ENCODE results near the gene FAM3D. TPM values are rescaled to one million over a fixed set of nuclear protein-coding genes. Genes with fewer than 3 reads are reported as not detected.
A peak's percentile ranks its signal among the peaks of the same experiment; 100 is the strongest.

Gene FAM3D
- total RNA-seq, 1 experiment from 2014 or later, result 0.32 TPM

DNA sequence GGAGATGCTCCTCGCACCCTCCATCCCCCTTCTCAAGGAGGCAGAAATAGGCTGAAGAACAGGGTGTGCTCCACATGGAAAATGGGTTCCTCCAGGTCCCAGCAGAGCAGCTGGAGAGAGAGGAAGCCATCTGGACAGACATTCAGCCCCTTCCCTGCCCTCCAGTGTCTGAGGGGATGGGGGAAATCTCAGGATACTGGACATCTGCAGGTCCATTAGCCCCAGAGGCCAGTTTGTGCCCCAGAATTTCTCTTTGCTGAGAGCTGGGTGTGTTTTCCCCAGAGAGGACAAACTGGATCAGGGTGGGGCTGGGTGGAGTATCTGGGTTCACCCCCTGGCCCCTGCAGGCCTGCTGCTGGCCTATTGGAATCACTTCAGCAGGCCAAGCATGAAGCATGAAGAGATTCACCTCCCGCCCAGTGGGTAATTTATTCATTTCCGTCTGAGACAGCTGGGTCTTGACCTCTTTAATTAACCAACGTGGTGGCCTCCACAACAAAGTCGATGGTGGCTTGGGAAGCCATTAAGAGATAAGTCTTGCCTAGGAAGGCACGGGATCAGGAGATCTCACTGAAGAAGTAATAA, 4.6 kb downstream of the FAM3D start (continued):
- TF ChIP-seq, protein P1, sequence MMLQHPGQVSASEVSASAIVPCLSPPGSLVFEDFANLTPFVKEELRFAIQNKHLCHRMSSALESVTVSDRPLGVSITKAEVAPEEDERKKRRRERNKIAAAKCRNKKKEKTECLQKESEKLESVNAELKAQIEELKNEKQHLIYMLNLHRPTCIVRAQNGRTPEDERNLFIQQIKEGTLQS (IDR thresholded peaks at IDR 0.05), result no peak

DNA sequence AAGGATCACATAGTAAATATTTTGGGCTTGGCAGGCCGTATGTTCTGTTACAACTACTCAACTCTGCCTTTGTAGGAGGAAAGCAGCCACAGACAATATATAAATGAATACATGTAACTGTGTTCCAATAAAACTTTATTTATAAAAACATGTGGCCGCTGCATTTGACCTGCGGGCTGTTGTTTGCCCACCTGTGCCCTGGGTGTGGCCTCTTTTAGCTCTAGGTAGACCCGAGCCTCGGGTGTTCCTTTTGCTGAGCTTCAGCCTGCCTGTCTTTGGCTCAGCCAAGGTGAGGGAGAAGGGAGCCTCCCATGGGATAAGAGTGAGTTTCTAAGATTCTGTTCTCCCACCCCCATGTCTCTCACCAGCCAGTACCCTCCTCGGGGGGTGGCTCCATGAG, 5.6 kb downstream of the FAM3D start:
- POLR2A ChIA-PET, result no interaction called here
- CTCF ChIA-PET, result no interaction called here
- H3K9ac ChIP-seq (ENCODE audit: low read length), result no peak overlapping the region
- H4K20me1 ChIP-seq (ENCODE audit: insufficient read depth), result no peaks in the 10 kb centered on the region
- ATAC-seq, result no peak
- no peaks in the 10 kb centered on the region for H3K9me2 ChIP-seq (ENCODE audit: insufficient read depth)
- H2AFZ ChIP-seq (ENCODE audit: low read depth, low read length, poor library complexity, severe bottlenecking), result no peak overlapping the region
- no peak overlapping the region for H3K4me2 ChIP-seq (ENCODE audit: low read length)
- RAD21 ChIA-PET (ENCODE audit: low non-redundant PET in 1 of 2, low total read pairs in 2 of 2, uncharacterized antibody in 2 of 2, unreplicated experiment in 2 of 2), result no interaction called here
- no peak overlapping the region for H3K4me3 ChIP-seq (replicated peaks in 1 of 2; ENCODE audit: low read depth in 1 of 2, low read length in 2 of 2)
- H3K4me1 ChIP-seq (ENCODE audit: control insufficient read depth in 1 of 2, insufficient read depth in 2 of 2, low read length in 2 of 2), result peaks cover 0 to 3% of the 10 kb centered on the region in 2 experiments; a peak in 1 of 4 replicates
- TF ChIP-seq SRF (IDR thresholded peaks at IDR 0.05; ENCODE audit: low read depth) (no peak), ZFX (IDR thresholded peaks at IDR 0.05) (no peak), TCF7L2 (IDR thresholded peaks at IDR 0.05; ENCODE audit: borderline replicate concordance, extremely low read depth, insufficient read depth, insufficient read length) (no peak), SIN3A (IDR thresholded peaks at IDR 0.05; ENCODE audit: low read depth) (no peak), POLR2A (IDR thresholded peaks at IDR 0.05; ENCODE audit: borderline replicate concordance, extremely low read depth, insufficient read depth, insufficient read length) (no peak)
- no peaks in the 10 kb centered on the region for H3K9me3 ChIP-seq (ENCODE audit: control insufficient read depth in 1 of 2, insufficient read depth in 1 of 2, low read depth in 1 of 2, low read length in 2 of 2)
- H3K27me3 ChIP-seq (ENCODE audit: insufficient read depth, low read length), result peaks cover 5% of the 10 kb centered on the region; the same call in 1 of the 2 replicates
- no peaks in the 10 kb centered on the region for H3K79me2 ChIP-seq (ENCODE audit: insufficient read depth, low read length)
- H3K27ac ChIP-seq (ENCODE audit: low read depth, low read length), result no peak overlapping the region
- BruUV-seq (replicated peaks), result no TSS peak
- intact Hi-C loops (cut with micrococcal nuclease), result no loop called here
- no peak for DNase-seq (ENCODE audit: low read depth, low spot score)
- no peaks in the 10 kb centered on the region for H3K36me3 ChIP-seq (ENCODE audit: control insufficient read depth in 1 of 2, insufficient read depth in 2 of 2, low read length in 2 of 2)

DNA sequence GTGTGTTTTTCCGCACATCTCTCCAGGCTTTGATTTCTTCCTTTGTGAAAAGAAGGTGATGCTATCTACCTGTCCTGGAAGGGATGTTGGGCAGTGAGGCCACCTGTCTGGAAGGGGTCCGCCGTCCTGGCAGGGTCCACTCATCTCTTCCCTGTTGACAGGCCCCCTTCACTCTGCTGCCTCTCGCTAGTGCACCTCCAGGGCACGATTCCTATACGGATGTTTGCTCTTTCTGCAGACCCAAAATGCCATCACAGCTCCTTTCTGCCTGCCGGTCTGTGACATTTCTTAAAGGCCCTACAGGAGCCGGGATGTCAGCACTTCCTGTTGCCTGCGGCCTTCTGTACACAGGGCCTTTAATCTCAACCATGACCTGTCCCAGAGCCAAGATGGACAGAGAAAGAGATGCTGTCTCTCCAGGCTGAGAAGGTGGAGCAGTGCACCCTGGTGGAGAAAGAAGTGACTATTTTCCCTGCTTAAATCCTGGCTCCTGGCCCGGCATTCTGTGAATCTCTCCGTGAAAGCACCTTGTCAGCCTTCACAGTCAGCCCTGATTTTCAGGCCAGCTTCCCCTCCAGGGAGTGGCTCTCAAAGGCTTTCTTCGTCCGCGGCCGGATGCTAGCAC, 7.4 kb downstream of the FAM3D start:
- intact Hi-C loops (cut with micrococcal nuclease), result loop anchor here (1.0 kb wide), 1 partner anchor 19 kb away; no protein-coding TSS in a partner anchor
- POLR2A ChIA-PET, result no interaction called here

More for the DNA sequence above, 7.4 kb downstream of the FAM3D start:
- Histone ChIP-seq H3K4me3 (replicated peaks in 1 of 2; ENCODE audit: low read depth in 1 of 2, low read length in 2 of 2) (no peak overlapping the region), H3K27me3 (ENCODE audit: insufficient read depth, low read length) (peaks cover 14% of the 10 kb centered on the region; the same call in 1 of the 2 replicates), H3K4me1 (ENCODE audit: control insufficient read depth in 1 of 2, insufficient read depth in 2 of 2, low read length in 2 of 2) (peaks cover 0 to 3% of the 10 kb centered on the region in 2 experiments; a peak in 1 of 4 replicates), H3K9me3 (ENCODE audit: control insufficient read depth in 1 of 2, insufficient read depth in 1 of 2, low read depth in 1 of 2, low read length in 2 of 2) (no peaks in the 10 kb centered on the region), H3K27ac (ENCODE audit: low read depth, low read length) (no peak overlapping the region), H2AFZ (ENCODE audit: low read depth, low read length, poor library complexity, severe bottlenecking) (peak overlapping the region; percentile 93), H3K9me2 (ENCODE audit: insufficient read depth) (no peaks in the 10 kb centered on the region), H3K9ac (ENCODE audit: low read length) (no peak overlapping the region), H3K36me3 (ENCODE audit: control insufficient read depth in 1 of 2, insufficient read depth in 2 of 2, low read length in 2 of 2) (no peaks in the 10 kb centered on the region), H3K79me2 (ENCODE audit: insufficient read depth, low read length) (no peaks in the 10 kb centered on the region), H3K4me2 (ENCODE audit: low read length) (peak overlapping the region; percentile 29; the same call in 1 of the 2 replicates), H4K20me1 (ENCODE audit: insufficient read depth) (no peaks in the 10 kb centered on the region)
- ChIA-PET CTCF (interaction anchor here (1.3 to 2.3 kb wide), 2 partner anchors 17 to 117 kb away, joined by 3 to 8 read pairs; no protein-coding TSS in a partner anchor), RAD21 (ENCODE audit: low non-redundant PET in 1 of 2, low total read pairs in 2 of 2, uncharacterized antibody in 2 of 2, unreplicated experiment in 2 of 2) (no interaction called here)
- BruUV-seq (replicated peaks), result no TSS peak
- TF ChIP-seq TCF7L2 (IDR thresholded peaks at IDR 0.05; ENCODE audit: borderline replicate concordance, extremely low read depth, insufficient read depth, insufficient read length), result peak; percentile 16
- TF ChIP-seq RAD21 (IDR thresholded peaks at IDR 0.05; ENCODE audit: low read depth), result peak; percentile 64
- TF ChIP-seq, protein P2, sequence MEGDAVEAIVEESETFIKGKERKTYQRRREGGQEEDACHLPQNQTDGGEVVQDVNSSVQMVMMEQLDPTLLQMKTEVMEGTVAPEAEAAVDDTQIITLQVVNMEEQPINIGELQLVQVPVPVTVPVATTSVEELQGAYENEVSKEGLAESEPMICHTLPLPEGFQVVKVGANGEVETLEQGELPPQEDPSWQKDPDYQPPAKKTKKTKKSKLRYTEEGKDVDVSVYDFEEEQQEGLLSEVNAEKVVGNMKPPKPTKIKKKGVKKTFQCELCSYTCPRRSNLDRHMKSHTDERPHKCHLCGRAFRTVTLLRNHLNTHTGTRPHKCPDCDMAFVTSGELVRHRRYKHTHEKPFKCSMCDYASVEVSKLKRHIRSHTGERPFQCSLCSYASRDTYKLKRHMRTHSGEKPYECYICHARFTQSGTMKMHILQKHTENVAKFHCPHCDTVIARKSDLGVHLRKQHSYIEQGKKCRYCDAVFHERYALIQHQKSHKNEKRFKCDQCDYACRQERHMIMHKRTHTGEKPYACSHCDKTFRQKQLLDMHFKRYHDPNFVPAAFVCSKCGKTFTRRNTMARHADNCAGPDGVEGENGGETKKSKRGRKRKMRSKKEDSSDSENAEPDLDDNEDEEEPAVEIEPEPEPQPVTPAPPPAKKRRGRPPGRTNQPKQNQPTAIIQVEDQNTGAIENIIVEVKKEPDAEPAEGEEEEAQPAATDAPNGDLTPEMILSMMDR (IDR thresholded peaks at IDR 0.05 in 2 of 3, conservative IDR thresholded peaks at IDR 0.05 in 1 of 3; ENCODE audit: borderline replicate concordance in 1 of 3, insufficient read depth in 1 of 3, low read depth in 2 of 3, low read length in 2 of 3), result peak; percentile 50 to 61 (median 51); a peak in 5 of 6 replicates
- no peak for TF ChIP-seq ELF1 (IDR thresholded peaks at IDR 0.05; ENCODE audit: borderline replicate concordance, low read depth)
- peak; percentile 24 for DNase-seq (ENCODE audit: low read depth, low spot score)
- ATAC-seq, result peak; percentile 88
